ENCODE data around the gene SNTG2. TPM values are rescaled to one million over a fixed set of nuclear protein-coding genes. Genes with fewer than 3 reads are reported as not detected.

Gene SNTG2
- total RNA-seq, 1 donor from 2014 or later = 2.2 TPM

DNA sequence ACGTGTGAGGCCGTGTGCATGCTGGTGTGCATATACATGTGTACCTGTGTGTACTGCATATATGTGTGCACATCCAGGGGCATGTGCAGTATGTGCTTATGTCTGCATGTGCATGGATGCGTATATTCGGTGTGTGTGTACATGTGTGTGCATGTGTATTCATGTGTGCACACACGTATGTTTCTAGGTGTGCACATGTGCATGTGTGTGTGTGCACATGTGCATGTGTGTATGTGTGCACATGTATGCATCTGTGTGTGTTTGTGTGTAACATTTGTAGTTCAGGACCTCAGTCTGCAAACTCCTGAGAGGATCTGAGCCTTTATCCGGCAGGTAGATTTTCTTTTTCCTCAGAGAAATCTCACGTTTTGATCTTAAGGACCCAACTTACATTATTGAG is 201.7 kb downstream of the SNTG2 start:
- H3K9me3 Mint-ChIP-seq = no peaks in the 10 kb centered on the region
- TF ChIP-seq, protein P1, sequence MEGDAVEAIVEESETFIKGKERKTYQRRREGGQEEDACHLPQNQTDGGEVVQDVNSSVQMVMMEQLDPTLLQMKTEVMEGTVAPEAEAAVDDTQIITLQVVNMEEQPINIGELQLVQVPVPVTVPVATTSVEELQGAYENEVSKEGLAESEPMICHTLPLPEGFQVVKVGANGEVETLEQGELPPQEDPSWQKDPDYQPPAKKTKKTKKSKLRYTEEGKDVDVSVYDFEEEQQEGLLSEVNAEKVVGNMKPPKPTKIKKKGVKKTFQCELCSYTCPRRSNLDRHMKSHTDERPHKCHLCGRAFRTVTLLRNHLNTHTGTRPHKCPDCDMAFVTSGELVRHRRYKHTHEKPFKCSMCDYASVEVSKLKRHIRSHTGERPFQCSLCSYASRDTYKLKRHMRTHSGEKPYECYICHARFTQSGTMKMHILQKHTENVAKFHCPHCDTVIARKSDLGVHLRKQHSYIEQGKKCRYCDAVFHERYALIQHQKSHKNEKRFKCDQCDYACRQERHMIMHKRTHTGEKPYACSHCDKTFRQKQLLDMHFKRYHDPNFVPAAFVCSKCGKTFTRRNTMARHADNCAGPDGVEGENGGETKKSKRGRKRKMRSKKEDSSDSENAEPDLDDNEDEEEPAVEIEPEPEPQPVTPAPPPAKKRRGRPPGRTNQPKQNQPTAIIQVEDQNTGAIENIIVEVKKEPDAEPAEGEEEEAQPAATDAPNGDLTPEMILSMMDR (IDR thresholded peaks at IDR 0.05) = no peak
- CTCF ChIA-PET = no interaction called here

GRCh38 chr2:1153920-1154319 is 203.3 kb downstream of the SNTG2 start:
- ATAC-seq (ENCODE audit: low read depth) = no peak
- ChIA-PET POLR2A (no interaction called here), CTCF (no interaction called here)
- no peak for DNase-seq
- TF ChIP-seq, protein P1 (IDR thresholded peaks at IDR 0.05) = no peak
- no peak overlapping the region for H3K27ac Mint-ChIP-seq
- no peaks in the 10 kb centered on the region for H3K27me3 Mint-ChIP-seq
- no peaks in the 10 kb centered on the region for H3K36me3 Mint-ChIP-seq (ENCODE audit: low read depth)
- intact Hi-C loops (cut with micrococcal nuclease) = no loop called here
- H3K4me3 Mint-ChIP-seq = no peak overlapping the region
- H3K4me1 Mint-ChIP-seq = no peaks in the 10 kb centered on the region
- no peaks in the 10 kb centered on the region for H3K9me3 Mint-ChIP-seq

More for the DNA sequence above, 201.7 kb downstream of the SNTG2 start:
- ATAC-seq (ENCODE audit: low read depth) = no peak
- Mint-ChIP-seq H3K27ac (no peak overlapping the region), H3K36me3 (ENCODE audit: low read depth) (no peaks in the 10 kb centered on the region), H3K4me3 (no peak overlapping the region), H3K27me3 (no peaks in the 10 kb centered on the region), H3K4me1 (peaks cover 4% of the 10 kb centered on the region)
- POLR2A ChIA-PET = no interaction called here
- intact Hi-C loops (cut with micrococcal nuclease) = no loop called here
- no peak for DNase-seq

- ATAC-seq (ENCODE audit: low read depth) = no peak
- H3K9me3 Mint-ChIP-seq = no peaks in the 10 kb centered on the region
- no peak overlapping the region for H3K27ac Mint-ChIP-seq
- intact Hi-C loops (cut with micrococcal nuclease) = no loop called here
- POLR2A ChIA-PET = no interaction called here
- H3K27me3 Mint-ChIP-seq = no peaks in the 10 kb centered on the region
- no peak overlapping the region for H3K4me3 Mint-ChIP-seq
- TF ChIP-seq, protein P1 (IDR thresholded peaks at IDR 0.05) = no peak
- H3K36me3 Mint-ChIP-seq (ENCODE audit: low read depth) = no peaks in the 10 kb centered on the region
- CTCF ChIA-PET = no interaction called here
- DNase-seq = no peak
- no peaks in the 10 kb centered on the region for H3K4me1 Mint-ChIP-seq
These were observed 204.3 kb downstream of the SNTG2 start for GRCh38 chr2:1154710-1155594.

DNA sequence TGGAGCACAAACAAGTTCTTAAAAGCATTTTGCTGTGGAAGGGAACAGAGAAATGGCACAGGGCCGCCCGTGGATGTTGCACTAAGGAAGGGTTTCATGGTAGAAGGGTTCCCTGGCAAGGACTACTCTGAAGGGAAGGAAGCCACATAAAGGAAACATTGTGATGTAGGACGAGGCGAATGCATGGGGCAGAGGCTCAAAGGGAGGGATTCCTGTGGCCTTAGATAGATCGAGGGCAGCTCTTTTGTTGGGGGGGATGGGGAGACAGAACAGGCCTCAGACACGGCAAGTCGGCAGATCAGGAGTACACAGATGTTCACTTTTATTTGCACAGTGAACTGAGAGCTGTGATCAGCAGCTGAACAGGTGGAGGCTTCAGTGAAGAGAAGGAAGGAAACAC is 205.4 kb downstream of the SNTG2 start:
- Mint-ChIP-seq H3K27me3 (no peaks in the 10 kb centered on the region), H3K9me3 (no peaks in the 10 kb centered on the region), H3K36me3 (ENCODE audit: low read depth) (no peaks in the 10 kb centered on the region), H3K4me1 (no peaks in the 10 kb centered on the region), H3K4me3 (no peak overlapping the region), H3K27ac (no peak overlapping the region)
- CTCF ChIA-PET = no interaction called here
- DNase-seq = no peak
- intact Hi-C loops (cut with micrococcal nuclease) = no loop called here
- TF ChIP-seq, protein P1 (IDR thresholded peaks at IDR 0.05) = no peak
- no peak for ATAC-seq (ENCODE audit: low read depth)
- POLR2A ChIA-PET = no interaction called here

- intact Hi-C loops (cut with micrococcal nuclease) = no loop called here
- DNase-seq (no peak), ATAC-seq (ENCODE audit: low read depth) (no peak)
- POLR2A ChIA-PET = no interaction called here
- no peaks in the 10 kb centered on the region for H3K27me3 Mint-ChIP-seq
- CTCF ChIA-PET = no interaction called here
- no peaks in the 10 kb centered on the region for H3K9me3 Mint-ChIP-seq
- no peak overlapping the region for H3K4me3 Mint-ChIP-seq
- TF ChIP-seq, protein P1 (IDR thresholded peaks at IDR 0.05) = no peak
- no peaks in the 10 kb centered on the region for H3K36me3 Mint-ChIP-seq (ENCODE audit: low read depth)
- no peaks in the 10 kb centered on the region for H3K4me1 Mint-ChIP-seq
- H3K27ac Mint-ChIP-seq = no peak overlapping the region
These were observed 205.9 kb downstream of the SNTG2 start for GRCh38 chr2:1156531-1156930.
